Nephron (organoid): ENCODE data around the gene AGRP.

ENCODE experiments used
- H3K27ac Mint-ChIP-seq, 3 experiments: 2 replicates each; pipeline ENCODE4 v1.8.0; 2020; ENCODE audit warnings: mixed read lengths in 3 of 3, mild to moderate bottlenecking in 2 of 3, moderate library complexity in 1 of 3
- H3K27me3 Mint-ChIP-seq: 2 replicates; pipeline ENCODE4 v1.8.0; 2021; ENCODE audit warnings: low read depth, mild to moderate bottlenecking, moderate library complexity, mixed read lengths
- H3K36me3 Mint-ChIP-seq: 2 replicates; pipeline ENCODE4 v1.8.0; 2020; ENCODE audit warnings: low read depth, mixed read lengths
- H3K4me1 Mint-ChIP-seq: 2 replicates; pipeline ENCODE4 v1.8.0; 2020; ENCODE audit warnings: mixed read lengths
- H3K4me3 Mint-ChIP-seq, 3 experiments: 2 replicates each; pipeline ENCODE4 v1.8.0; 2020; ENCODE audit warnings: mild to moderate bottlenecking in 3 of 3, mixed read lengths in 3 of 3, moderate library complexity in 2 of 3
- H3K9me3 Mint-ChIP-seq: 2 replicates; pipeline ENCODE4 v1.8.0; 2020; ENCODE audit warnings: mixed read lengths
- TF ChIP-seq, protein P1 (sequence below), 3 experiments: fragments of 200-600 bp; sonication (generic); IDR thresholded peaks; one replicate each; pipeline ENCODE4 v1.5.0; 2021; ENCODE audit warnings: antibody characterized with exemption in 3 of 3; ENCODE audit not compliant: unreplicated experiment in 3 of 3

Gene AGRP

DNA sequence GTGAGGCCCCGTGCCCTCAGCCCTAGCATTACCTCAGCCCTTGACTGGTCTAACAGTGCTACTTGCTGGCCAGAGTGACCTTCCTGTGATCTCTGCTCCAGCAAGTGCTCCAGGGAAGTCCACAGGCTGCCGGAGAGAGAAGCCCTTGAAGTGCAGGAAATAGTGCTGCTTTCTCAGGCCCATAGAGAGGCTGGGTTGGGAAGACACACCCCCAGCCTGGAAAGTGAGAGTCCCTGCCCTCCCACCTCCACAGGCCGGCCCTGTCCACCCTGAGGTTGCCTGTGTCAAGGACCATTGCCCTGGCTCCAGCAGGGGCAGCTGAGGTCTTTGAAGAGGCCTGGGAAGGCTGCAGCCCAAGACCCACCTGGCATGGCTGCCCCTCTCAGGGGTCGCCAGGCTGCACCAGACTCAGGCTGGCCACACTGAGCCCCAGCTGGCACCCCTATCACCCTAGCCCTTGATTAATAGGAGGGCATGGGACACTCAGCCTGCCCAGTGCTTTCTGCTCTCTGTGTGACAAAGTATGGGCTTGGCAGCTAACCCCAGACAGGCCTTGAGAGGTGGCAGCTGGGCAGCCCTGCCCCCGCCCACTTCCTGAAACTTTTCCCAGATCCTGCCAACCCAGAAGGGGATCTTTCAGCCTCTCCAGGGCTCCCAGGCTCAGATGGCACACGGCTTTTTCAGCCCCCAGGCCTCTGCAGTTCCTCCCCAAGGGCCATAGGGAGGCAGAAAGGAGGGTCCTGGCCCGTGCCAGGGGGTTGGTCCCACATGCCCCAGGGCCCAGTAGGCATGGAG is 24.1 kb downstream of the AGRP start:
- no peaks in the 10 kb centered on the region for H3K36me3 Mint-ChIP-seq
- no peaks in the 10 kb centered on the region for H3K9me3 Mint-ChIP-seq
- peaks cover 4% of the 10 kb centered on the region for H3K27me3 Mint-ChIP-seq
- H3K27ac Mint-ChIP-seq: peak overlapping the region; percentile 90 to 96 (median 95)
- TF ChIP-seq, protein P1, sequence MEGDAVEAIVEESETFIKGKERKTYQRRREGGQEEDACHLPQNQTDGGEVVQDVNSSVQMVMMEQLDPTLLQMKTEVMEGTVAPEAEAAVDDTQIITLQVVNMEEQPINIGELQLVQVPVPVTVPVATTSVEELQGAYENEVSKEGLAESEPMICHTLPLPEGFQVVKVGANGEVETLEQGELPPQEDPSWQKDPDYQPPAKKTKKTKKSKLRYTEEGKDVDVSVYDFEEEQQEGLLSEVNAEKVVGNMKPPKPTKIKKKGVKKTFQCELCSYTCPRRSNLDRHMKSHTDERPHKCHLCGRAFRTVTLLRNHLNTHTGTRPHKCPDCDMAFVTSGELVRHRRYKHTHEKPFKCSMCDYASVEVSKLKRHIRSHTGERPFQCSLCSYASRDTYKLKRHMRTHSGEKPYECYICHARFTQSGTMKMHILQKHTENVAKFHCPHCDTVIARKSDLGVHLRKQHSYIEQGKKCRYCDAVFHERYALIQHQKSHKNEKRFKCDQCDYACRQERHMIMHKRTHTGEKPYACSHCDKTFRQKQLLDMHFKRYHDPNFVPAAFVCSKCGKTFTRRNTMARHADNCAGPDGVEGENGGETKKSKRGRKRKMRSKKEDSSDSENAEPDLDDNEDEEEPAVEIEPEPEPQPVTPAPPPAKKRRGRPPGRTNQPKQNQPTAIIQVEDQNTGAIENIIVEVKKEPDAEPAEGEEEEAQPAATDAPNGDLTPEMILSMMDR (IDR thresholded peaks at IDR 0.05; ENCODE audit: unreplicated experiment in 3 of 3): no peak
- H3K4me1 Mint-ChIP-seq: peaks cover 60% of the 10 kb centered on the region
- H3K4me3 Mint-ChIP-seq: peak overlapping the region; percentile 3 to 50 (median 28)

DNA sequence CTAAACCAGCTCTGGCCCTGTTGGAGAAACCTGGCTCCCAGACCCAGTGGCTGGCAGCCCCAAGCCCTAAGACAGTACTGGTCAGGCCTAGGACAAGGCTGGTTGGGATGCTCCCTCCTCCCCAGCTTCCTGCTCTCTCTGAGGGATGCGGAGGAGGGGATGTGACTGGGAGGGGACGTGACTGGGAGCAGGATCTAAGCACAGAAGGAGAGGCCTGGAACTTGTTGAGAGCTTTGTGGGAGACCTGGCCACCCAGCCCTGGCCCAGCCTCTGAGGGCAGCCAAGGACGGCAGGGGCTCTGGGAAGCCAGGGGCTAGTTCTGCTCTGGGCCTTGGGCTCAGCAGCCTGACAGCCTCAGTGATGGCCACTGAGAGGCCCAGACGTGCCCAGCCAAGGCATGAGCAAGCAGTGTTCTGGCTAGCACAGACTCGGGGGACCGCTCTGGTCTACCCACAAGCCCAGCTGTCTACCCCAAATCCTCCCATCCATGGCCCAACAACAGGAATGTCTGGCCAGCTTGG is 25.2 kb downstream of the AGRP start:
- H3K27ac Mint-ChIP-seq: peak overlapping the region; percentile 90 to 96 (median 95)
- H3K36me3 Mint-ChIP-seq: peaks cover 2% of the 10 kb centered on the region
- no peaks in the 10 kb centered on the region for H3K9me3 Mint-ChIP-seq
- peaks cover 64% of the 10 kb centered on the region for H3K4me1 Mint-ChIP-seq
- TF ChIP-seq, protein P1 (IDR thresholded peaks at IDR 0.05; ENCODE audit: unreplicated experiment in 3 of 3): no peak
- H3K27me3 Mint-ChIP-seq: peaks cover 4% of the 10 kb centered on the region
- peak overlapping the region in 2 of 3 experiments; percentile 17 to 34 for H3K4me3 Mint-ChIP-seq

DNA sequence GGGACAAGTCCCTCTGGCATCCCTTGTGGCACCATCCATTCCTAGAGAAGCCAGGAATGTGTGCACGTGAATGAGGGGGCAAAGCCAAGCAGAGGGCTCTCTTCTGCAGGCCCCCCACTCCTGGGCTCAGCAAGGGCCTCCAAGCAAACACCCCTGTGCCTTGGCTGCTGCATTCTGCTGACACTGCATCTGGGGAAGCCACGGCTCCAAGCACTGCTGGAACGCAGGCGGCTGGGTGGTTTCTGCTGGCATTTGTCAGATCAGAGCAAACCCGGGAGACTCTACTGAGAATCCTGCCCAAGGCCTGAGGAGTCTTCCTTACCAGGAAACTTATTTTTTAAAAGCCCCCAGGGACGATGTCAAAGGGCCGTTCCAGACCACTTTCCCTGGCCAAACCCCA is 25.7 kb downstream of the AGRP start:
- peak overlapping the region; percentile 90 to 96 (median 95) for H3K27ac Mint-ChIP-seq
- peak overlapping the region in 1 of 3 experiments; percentile 34 for H3K4me3 Mint-ChIP-seq
- H3K27me3 Mint-ChIP-seq: peaks cover 4% of the 10 kb centered on the region
- peaks cover 60% of the 10 kb centered on the region for H3K4me1 Mint-ChIP-seq
- TF ChIP-seq, protein P1 (IDR thresholded peaks at IDR 0.05; ENCODE audit: unreplicated experiment in 3 of 3): no peak
- no peaks in the 10 kb centered on the region for H3K9me3 Mint-ChIP-seq
- H3K36me3 Mint-ChIP-seq: peaks cover 4% of the 10 kb centered on the region

DNA sequence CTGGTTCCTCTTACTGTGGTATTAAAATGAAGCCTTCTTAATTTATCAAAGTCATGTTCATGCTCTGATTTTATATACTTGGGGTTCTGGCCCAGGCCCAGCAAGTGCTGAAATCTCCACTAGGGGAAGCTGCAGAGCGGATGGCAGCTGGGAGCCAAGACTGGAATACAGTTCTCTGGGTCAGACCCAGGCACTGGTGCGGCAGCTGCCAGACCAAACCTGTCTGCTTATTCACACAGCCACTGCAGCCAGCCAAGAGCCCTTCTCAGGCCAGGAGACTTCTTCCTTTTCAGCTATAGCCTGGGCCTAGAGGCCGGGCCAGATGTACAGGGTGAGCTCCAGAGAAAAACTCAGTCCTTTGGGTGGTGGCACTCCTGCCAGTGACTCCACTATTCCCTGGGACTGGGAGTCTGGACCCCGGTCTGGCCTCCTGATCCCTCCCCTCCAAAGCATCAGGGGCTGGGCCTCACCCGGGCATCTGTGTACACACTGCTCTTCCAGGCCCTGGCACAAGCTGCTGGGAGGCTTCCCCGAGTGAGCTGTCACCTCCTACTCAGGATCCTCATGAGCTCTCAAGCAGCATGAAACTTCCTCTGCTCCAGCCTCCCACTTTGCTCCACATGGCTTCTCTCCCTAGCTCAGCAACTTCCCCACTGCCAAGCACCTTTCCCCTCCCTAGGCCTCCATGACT is 26.8 kb downstream of the AGRP start:
- H3K9me3 Mint-ChIP-seq: no peaks in the 10 kb centered on the region
- peaks cover 60% of the 10 kb centered on the region for H3K4me1 Mint-ChIP-seq
- peak overlapping the region in 2 of 3 experiments; percentile 4 to 63 for H3K4me3 Mint-ChIP-seq
- TF ChIP-seq, protein P1 (IDR thresholded peaks at IDR 0.05; ENCODE audit: unreplicated experiment in 3 of 3): peak; percentile 18 to 34 (median 25)
- peaks cover 4% of the 10 kb centered on the region for H3K27me3 Mint-ChIP-seq
- H3K36me3 Mint-ChIP-seq: peaks cover 4% of the 10 kb centered on the region
- H3K27ac Mint-ChIP-seq: peak overlapping the region; percentile 90 to 96 (median 95)

DNA sequence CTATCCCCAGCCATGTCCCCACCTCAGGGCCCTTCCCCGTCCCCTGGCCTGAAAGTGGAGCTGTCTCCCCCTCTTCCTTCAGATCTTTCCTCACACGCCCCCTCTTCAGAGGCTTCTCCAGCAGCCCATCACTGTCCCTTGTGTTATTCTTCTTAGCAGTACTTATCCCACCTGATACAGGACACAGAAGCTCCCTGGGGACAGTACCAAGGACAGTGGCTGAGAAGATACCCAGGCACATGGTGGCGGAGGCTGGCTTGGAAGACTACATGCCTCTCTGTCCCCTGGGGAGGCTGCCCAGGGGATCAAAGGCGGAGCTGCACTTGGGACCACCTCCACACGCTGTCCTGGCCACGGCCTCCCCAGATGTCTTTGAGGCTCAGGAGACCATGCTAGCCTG is 28.5 kb downstream of the AGRP start:
- Mint-ChIP-seq H3K4me3 (no peak overlapping the region), H3K27me3 (peaks cover 4% of the 10 kb centered on the region), H3K27ac (peak overlapping the region; percentile 24 to 59 (median 57)), H3K9me3 (no peaks in the 10 kb centered on the region), H3K4me1 (peaks cover 62% of the 10 kb centered on the region), H3K36me3 (peaks cover 8% of the 10 kb centered on the region)
- TF ChIP-seq, protein P1 (IDR thresholded peaks at IDR 0.05; ENCODE audit: unreplicated experiment in 3 of 3): no peak
